Activated CD4-positive, alpha-beta T cell treated with anti-CD3 and anti-CD28 coated beads, Interleukin-2, amount 10 ng/mL, durations not matched to agents 24 days and 14 days (primary cell): ENCODE results near the gene USP13. TPM values are rescaled to one million over a fixed set of nuclear protein-coding genes. Genes with fewer than 3 reads are reported as not detected.

ENCODE experiments used
- DNase-seq: peaks from one replicate; pipeline ENCODE4 v3.0.0; 2022
- H3K27ac Mint-ChIP-seq: one replicate; pipeline ENCODE4 v1.8.0; 2022; ENCODE audit warnings: mild to moderate bottlenecking, mixed read lengths
- H3K27me3 Mint-ChIP-seq: one replicate; pipeline ENCODE4 v1.8.0; 2022; ENCODE audit warnings: mixed read lengths
- H3K36me3 Mint-ChIP-seq: one replicate; pipeline ENCODE4 v1.8.0; 2022; ENCODE audit warnings: low read depth, mild to moderate bottlenecking, mixed read lengths
- H3K4me1 Mint-ChIP-seq: one replicate; pipeline ENCODE4 v1.8.0; 2021; ENCODE audit warnings: mixed read lengths
- H3K4me3 Mint-ChIP-seq: one replicate; pipeline ENCODE4 v1.8.0; 2022; ENCODE audit warnings: mild to moderate bottlenecking, moderate library complexity, mixed read lengths
- H3K9me3 Mint-ChIP-seq: one replicate; pipeline ENCODE4 v1.8.0; 2021; ENCODE audit warnings: mixed read lengths
- intact Hi-C: fragments of 100-400 bp; cut with micrococcal nuclease; formaldehyde crosslinking; loops from one replicate; pipeline ENCODE4 v1.15.1; 2023
- total RNA-seq: library from RNA; stranded (reverse); gene quantifications from 2 replicates; pipeline ENCODE4 v1.2.3, GENCODE V29; 2022

The USP13 gene
- total RNA-seq, 1 donor from 2014 or later, result 15.3 TPM

- H3K4me1 Mint-ChIP-seq, result no peaks in the 10 kb centered on the region
- peaks cover 6% of the 10 kb centered on the region for H3K27me3 Mint-ChIP-seq
- H3K4me3 Mint-ChIP-seq, result no peak overlapping the region
- H3K27ac Mint-ChIP-seq, result no peak overlapping the region
- H3K9me3 Mint-ChIP-seq, result no peaks in the 10 kb centered on the region
- no peak for DNase-seq
- no peaks in the 10 kb centered on the region for H3K36me3 Mint-ChIP-seq
- intact Hi-C loops, result no loop called here
Observed at GRCh38 chr3:179822296-179822695, 169.5 kb downstream of the USP13 start.

GRCh38 chr3:179825527-179826246, 172.8 kb downstream of the USP13 start:
- Mint-ChIP-seq H3K4me3 (no peak overlapping the region), H3K9me3 (no peaks in the 10 kb centered on the region), H3K27ac (no peak overlapping the region), H3K36me3 (no peaks in the 10 kb centered on the region), H3K4me1 (no peaks in the 10 kb centered on the region), H3K27me3 (peaks cover 8% of the 10 kb centered on the region)
- intact Hi-C loops, result no loop called here
- no peak for DNase-seq

DNA sequence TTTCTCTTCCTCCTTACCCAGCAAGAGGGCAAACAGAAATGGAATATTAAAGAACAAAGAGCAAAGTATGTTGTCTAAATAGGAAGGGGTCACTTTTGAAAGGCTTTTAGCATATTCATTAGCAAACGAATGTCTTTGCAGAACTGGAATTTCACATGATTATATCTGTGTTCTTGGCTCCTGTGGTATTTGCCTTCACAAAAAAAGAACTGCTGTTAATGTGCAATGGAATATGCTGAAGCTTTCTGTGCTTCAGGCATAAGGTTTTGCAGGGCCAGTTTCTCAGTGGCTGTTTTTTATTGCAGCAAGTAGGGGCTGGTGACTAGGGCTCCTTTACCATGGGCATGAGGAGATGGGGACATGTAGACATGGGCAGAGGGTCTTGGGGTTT, 173.4 kb downstream of the USP13 start:
- Mint-ChIP-seq H3K4me1 (no peaks in the 10 kb centered on the region), H3K9me3 (no peaks in the 10 kb centered on the region), H3K27me3 (peaks cover 8% of the 10 kb centered on the region), H3K27ac (no peak overlapping the region), H3K36me3 (no peaks in the 10 kb centered on the region), H3K4me3 (no peak overlapping the region)
- intact Hi-C loops, result no loop called here
- DNase-seq, result no peak

GRCh38 chr3:179828738-179829137, 175.9 kb downstream of the USP13 start:
- Mint-ChIP-seq H3K9me3 (no peaks in the 10 kb centered on the region), H3K27me3 (peaks cover 6% of the 10 kb centered on the region), H3K27ac (no peak overlapping the region), H3K4me3 (no peak overlapping the region), H3K36me3 (no peaks in the 10 kb centered on the region), H3K4me1 (no peaks in the 10 kb centered on the region)
- intact Hi-C loops, result no loop called here
- no peak for DNase-seq

GRCh38 chr3:179829401-179829800, 176.6 kb downstream of the USP13 start:
- H3K4me1 Mint-ChIP-seq, result no peaks in the 10 kb centered on the region
- no peaks in the 10 kb centered on the region for H3K9me3 Mint-ChIP-seq
- no peak overlapping the region for H3K4me3 Mint-ChIP-seq
- H3K27me3 Mint-ChIP-seq, result peaks cover 6% of the 10 kb centered on the region
- H3K27ac Mint-ChIP-seq, result no peak overlapping the region
- H3K36me3 Mint-ChIP-seq, result no peaks in the 10 kb centered on the region
- intact Hi-C loops, result no loop called here
- DNase-seq, result no peak

GRCh38 chr3:179832333-179832854, 179.6 kb downstream of the USP13 start:
- Mint-ChIP-seq H3K4me1 (no peaks in the 10 kb centered on the region), H3K4me3 (no peak overlapping the region), H3K36me3 (no peaks in the 10 kb centered on the region), H3K27me3 (peaks cover 6% of the 10 kb centered on the region), H3K27ac (no peak overlapping the region), H3K9me3 (no peaks in the 10 kb centered on the region)
- intact Hi-C loops, result no loop called here
- DNase-seq, result no peak

DNA sequence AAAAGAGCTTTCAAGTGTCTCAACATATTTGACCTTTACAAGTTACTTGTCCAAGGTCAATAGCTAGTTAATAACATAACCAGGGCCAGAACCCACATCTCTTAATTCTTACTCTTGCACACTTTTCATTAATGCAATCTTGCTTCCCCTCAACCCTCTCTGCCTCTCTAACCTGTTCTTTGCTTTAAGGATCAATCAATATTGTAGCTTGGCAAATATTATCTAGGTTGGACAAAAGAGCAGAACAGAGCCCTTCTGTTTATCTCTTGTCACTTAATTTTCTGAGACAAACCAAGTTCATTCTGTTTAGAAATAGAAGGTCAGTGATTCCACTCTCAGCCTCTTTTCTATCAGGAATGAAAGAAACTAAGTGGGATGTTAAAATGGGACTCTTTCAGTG, 180.5 kb downstream of the USP13 start:
- Mint-ChIP-seq H3K27me3 (peaks cover 2% of the 10 kb centered on the region), H3K4me3 (no peak overlapping the region), H3K27ac (no peak overlapping the region), H3K36me3 (no peaks in the 10 kb centered on the region), H3K9me3 (no peaks in the 10 kb centered on the region), H3K4me1 (no peaks in the 10 kb centered on the region)
- no peak for DNase-seq
- intact Hi-C loops, result no loop called here

DNA sequence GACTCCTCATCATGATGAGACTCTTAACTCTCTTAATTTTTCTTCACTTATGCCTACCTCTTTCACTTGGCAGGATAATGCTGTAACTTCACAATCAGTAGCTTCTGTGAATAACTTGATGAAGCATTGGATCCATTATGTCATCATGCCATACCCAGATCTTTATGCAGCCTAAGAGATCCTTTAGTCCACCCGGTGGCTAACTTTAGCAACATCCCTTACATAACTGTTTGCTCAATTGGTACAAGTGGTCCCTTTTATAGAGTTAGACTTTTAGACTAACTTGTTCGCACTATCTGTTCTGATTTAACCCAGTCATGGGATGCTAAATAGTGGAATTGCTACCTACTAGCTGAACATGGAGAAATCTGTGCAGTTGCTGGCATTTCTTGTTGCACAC, 184.5 kb downstream of the USP13 start:
- H3K4me1 Mint-ChIP-seq, result no peaks in the 10 kb centered on the region
- DNase-seq, result no peak
- no peaks in the 10 kb centered on the region for H3K36me3 Mint-ChIP-seq
- H3K9me3 Mint-ChIP-seq, result no peaks in the 10 kb centered on the region
- no peak overlapping the region for H3K27ac Mint-ChIP-seq
- peaks cover 4% of the 10 kb centered on the region for H3K27me3 Mint-ChIP-seq
- no peak overlapping the region for H3K4me3 Mint-ChIP-seq
- intact Hi-C loops, result no loop called here

Other genes with a start within 250 kb of the USP13 start
- 11.8 and 14.0 TPM in 2 replicates for gene GNB4, start 201.6 kb upstream of the USP13 start, total RNA-seq
- 127 and 131 TPM in 2 replicates for gene ACTL6A, start 90.1 kb upstream of the USP13 start, total RNA-seq
- 66.6 and 68.2 TPM in 2 replicates for gene MRPL47, start 48.4 kb upstream of the USP13 start, total RNA-seq
- gene NDUFB5, start 48.2 kb upstream of the USP13 start, total RNA-seq, result 91.8 and 98.6 TPM in 2 replicates